GM12873 (cell line): Measurements from ENCODE around the gene ARL8B.

ENCODE experiments used
- TF ChIP-seq, protein P1 (sequence below): IDR thresholded peaks from 2 replicates; pipeline ENCODE4 v1.5.1; 2012; ENCODE audit warnings: low read depth, mild to moderate bottlenecking, moderate library complexity, low read length, control low read depth; ENCODE audit not compliant: insufficient read depth; ENCODE audit errors: missing control alignments

ARL8B gene

DNA sequence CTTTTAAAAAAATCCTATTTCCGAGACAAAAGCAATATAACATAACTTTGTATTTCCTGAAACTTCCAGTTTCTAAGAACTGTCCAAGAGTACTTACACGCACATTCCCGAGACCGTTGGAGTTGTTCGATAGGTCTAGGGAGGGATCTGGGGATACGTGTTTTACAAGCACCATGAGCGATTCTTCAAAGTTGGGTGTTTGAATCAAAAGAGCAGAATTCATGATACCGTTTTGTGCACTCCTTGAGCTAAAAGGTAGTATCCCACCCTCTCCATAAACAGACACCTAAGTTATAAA lies 64.7 kb downstream of the ARL8B start:
- TF ChIP-seq, protein P1, sequence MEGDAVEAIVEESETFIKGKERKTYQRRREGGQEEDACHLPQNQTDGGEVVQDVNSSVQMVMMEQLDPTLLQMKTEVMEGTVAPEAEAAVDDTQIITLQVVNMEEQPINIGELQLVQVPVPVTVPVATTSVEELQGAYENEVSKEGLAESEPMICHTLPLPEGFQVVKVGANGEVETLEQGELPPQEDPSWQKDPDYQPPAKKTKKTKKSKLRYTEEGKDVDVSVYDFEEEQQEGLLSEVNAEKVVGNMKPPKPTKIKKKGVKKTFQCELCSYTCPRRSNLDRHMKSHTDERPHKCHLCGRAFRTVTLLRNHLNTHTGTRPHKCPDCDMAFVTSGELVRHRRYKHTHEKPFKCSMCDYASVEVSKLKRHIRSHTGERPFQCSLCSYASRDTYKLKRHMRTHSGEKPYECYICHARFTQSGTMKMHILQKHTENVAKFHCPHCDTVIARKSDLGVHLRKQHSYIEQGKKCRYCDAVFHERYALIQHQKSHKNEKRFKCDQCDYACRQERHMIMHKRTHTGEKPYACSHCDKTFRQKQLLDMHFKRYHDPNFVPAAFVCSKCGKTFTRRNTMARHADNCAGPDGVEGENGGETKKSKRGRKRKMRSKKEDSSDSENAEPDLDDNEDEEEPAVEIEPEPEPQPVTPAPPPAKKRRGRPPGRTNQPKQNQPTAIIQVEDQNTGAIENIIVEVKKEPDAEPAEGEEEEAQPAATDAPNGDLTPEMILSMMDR: no peak

DNA sequence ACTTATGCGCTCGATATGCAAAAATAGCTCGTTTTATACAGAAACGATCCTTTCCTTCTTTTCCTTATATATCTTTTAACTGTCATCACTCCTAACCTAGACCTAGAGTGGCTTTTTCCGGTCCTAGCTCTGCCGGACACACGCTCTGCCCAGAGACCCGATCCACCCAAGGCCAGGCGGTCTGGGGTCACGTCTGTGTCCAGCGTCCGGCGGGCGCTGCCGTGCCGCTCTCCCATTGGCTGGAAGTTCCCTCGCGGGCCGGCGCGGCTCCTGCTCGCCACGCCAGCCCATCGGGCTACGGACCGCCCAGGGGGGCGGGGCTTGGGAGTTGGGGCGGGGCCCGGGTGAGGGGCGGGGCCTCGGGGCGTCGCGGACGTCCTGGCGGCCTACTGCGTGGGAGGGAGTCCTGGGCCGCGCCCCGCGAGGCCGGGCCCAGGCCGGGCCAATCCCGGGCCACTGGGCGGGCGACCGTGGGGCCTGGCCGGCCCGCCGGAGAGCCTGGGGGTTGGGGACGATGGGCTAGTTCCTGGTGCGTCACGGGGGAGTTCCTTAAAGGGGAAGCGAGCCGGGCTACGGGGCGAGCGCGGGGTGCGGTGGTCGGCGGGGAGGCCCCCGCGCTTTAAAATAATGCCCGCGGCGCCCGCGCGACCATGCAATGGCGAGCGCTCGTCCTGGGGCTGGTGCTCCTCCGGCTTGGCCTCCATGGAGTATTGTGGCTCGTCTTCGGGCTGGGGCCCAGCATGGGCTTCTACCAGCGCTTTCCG lies 65.2 kb downstream of the ARL8B start, which contains the start of gene EDEM1:
TSS of gene EDEM1 (plus strand) at position 552 of the 764 bp plus-strand sequence. CDS start at position 651, 99 bp downstream.
- TF ChIP-seq, protein P1: no peak

DNA sequence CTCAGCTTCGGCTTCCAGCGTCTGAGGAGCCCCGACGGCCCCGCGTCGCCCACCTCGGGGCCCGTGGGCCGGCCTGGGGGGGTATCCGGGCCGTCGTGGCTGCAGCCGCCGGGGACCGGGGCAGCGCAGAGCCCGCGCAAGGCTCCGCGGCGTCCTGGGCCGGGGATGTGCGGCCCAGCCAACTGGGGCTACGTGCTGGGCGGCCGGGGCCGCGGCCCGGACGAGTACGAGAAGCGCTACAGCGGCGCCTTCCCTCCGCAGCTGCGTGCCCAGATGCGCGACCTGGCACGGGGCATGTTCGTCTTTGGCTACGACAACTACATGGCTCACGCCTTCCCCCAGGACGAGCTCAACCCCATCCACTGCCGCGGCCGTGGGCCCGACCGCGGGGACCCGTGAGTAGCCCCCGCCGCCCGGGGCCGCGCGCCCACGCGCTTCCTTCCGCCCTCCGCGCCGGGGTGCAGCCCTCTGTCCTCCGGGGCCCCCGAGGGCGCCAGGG lies 65.9 kb downstream of the ARL8B start:
- TF ChIP-seq, protein P1: no peak

DNA sequence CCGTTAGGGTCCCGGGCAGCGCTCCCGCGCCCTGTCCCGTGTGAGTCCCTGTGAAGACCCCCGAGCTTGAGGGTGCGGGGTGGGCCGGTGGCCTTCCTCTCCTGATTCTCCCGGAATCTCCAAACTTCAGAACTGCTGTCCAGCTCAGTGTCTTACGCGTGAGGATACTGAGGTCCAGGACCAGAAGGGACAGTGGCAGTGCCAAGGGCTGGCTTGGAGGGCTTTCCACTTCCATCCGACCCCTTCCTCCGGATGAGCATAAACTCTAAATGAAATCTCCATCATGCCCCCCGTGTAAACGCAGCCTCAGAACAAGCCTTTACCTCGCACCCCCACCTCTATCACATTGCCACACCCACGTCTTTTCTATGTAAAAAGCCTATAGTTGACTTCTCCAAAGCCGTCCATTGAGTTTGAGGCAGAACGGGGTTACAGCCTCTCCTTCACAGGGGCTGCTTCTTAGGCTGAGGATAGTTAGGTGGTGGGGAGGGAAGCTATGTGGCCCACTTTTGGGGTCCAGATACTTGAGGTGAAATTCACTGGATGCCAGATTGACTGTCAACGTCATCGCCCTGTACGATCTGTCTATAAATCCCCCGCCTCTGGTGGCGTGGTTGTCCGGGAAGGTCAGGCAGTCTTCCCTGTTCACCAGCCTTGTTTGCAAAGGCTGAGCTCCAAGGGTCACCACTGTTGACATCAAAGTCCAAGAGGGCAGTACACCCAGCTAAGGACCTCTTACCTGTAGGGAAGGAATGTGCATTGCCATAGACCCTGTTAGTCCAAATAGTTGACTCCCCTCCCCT lies 66.5 kb downstream of the ARL8B start:
- TF ChIP-seq, protein P1: no peak

DNA sequence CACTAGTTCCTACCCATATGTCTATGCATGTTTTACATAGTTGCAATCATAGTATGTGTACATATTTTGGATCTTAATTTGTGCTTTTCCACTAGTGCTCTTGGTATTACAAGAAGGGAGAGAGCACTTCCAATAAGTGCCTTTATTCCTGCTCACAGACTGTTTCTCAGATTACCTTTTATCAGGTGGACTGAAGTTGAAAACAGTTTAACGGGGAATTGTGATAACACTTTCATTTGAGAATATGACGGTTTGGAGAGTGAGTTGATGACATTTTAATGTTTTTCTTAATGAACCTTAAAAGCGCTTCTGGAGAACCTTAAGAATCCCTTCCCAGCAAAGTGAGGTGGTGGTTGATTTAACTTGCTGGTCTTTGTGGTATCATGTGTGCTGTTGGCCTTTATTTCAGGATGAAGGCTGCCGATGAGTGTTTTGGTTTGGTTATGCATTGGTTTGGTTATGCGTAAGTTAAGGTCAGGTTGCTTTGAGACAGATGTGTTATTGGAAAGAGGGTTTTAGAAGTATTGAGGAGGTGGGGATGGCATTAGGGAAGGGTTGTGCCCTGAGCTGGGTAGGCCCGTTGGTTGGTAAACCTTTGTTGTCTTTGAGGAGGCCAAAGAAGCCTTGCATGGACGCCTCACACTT lies 68.2 kb downstream of the ARL8B start:
- TF ChIP-seq, protein P1: no peak

DNA sequence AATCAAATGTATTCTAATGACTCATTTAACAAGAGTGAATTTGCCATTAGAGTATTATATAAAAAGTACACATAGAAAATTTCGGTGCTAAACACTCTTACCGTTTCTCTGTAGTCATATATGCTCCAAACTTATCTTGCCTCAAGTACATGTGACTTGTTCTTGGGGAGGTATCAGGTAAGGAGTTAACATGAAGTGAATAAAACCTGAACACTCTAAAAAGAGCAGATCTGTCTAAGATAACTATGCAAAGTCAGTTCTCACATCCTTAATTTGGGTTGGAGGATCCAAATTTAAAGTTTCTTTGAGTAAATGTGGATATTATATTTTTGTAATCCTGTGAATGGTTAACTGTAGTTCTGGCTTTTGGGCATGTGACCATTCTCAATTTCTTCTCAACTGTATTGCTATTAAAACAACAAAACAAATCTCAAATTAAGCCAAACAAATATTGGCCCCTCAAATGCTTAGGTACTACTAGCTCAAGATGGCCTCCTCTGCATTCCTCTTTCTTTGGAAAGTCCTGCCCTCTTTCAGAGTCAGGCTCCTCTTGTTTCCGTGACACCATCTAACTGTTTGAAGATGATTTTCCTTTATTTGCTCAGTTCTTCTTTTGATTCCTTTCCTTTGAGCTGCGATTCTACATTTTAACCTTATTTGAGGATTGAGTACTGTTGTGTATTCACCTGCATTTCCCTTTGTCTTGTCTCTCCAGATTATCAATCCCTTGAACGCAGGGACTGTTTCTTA lies 69.6 kb downstream of the ARL8B start:
- TF ChIP-seq, protein P1: no peak
